Tibial artery (tissue), 4 donors: ENCODE results near the gene CYP2U1.

Source experiments
- DNase-seq, 2 donors: peaks; one replicate each; pipeline ENCODE4 v3.0.0-alpha.2; 2019
- H3K27ac ChIP-seq, 2 donors: fragments of 200-600 bp; sonication (generic) in 1 of 2; 1 replicate in 1 of 2; 2 replicates in 1 of 2; pipeline ENCODE4 v1.5.1; 2018 to 2019; ENCODE audit warnings: mild to moderate bottlenecking in 1 of 2
- H3K27me3 ChIP-seq, 2 donors: fragments of 200-600 bp; sonication (generic) in 1 of 2; one replicate each; pipeline versions ENCODE4 v1.5.1 to v1.6.0; 2016 to 2019
- H3K36me3 ChIP-seq, 3 donors: fragments of 200-600 bp; sonication (generic) in 2 of 3; one replicate each; pipeline ENCODE4 v1.5.1; 2016 to 2019; ENCODE audit warnings: mild to moderate bottlenecking in 2 of 3
- H3K4me1 ChIP-seq, 4 donors: fragments of 200-600 bp; sonication (generic) in 2 of 4; 1 replicate in 3 of 4; 2 replicates in 1 of 4; pipeline ENCODE4 v1.5.1; 2016 to 2019
- H3K4me3 ChIP-seq, 2 donors: fragments of 200-600 bp; sonication (generic) in 1 of 2; 1 replicate in 1 of 2; 2 replicates in 1 of 2; pipeline ENCODE4 v1.5.1; 2018 to 2019; ENCODE audit warnings: mild to moderate bottlenecking in 2 of 2
- H3K9me3 ChIP-seq, 3 donors: fragments of 200-600 bp; sonication (generic) in 1 of 3; one replicate each; pipeline ENCODE4 v1.5.1; 2016 to 2019
- CTCF ChIP-seq, 2 experiments: fragments of 200-600 bp in 1 of 2; fragments of 450-650 bp in 1 of 2; IDR thresholded peaks; one replicate each; pipeline ENCODE4 v1.5.1; 2017 to 2019; ENCODE audit warnings: antibody characterized with exemption in 2 of 2, mild to moderate bottlenecking in 1 of 2, moderate library complexity in 1 of 2
- intact Hi-C: fragments of 100-400 bp; cut with DNase I; formaldehyde crosslinking; loops from one replicate; pipeline ENCODE4 v1.15.0; 2023; ENCODE audit warnings: low total_unique reads

Gene CYP2U1

GRCh38 chr4:107997794-107998193, 66.4 kb downstream of the CYP2U1 start:
- intact Hi-C loops = no loop called here
- no peak overlapping the region for H3K4me3 ChIP-seq

GRCh38 chr4:107999932-108000539, 68.7 kb downstream of the CYP2U1 start:
- TF ChIP-seq CTCF (IDR thresholded peaks at IDR 0.05) = no peak
- Histone ChIP-seq H3K36me3 (peaks cover 0 to 3% (median 0%) of the 10 kb centered on the region in 3 donors), H3K9me3 (no peaks in the 10 kb centered on the region), H3K4me3 (no peak overlapping the region), H3K4me1 (peaks cover 0 to 97% (median 45%) of the 10 kb centered on the region in 4 donors), H3K27ac (peak overlapping the region; percentile 79 to 96), H3K27me3 (no peaks in the 10 kb centered on the region)
- intact Hi-C loops = no loop called here
- no peak for DNase-seq

More at GRCh38 chr4:107997794-107998193, 66.4 kb downstream of the CYP2U1 start:
- TF ChIP-seq CTCF (IDR thresholded peaks at IDR 0.05) = no peak
- peak overlapping the region; percentile 79 to 96 for H3K27ac ChIP-seq
- peaks cover 0 to 98% (median 51%) of the 10 kb centered on the region in 4 donors for H3K4me1 ChIP-seq
- H3K27me3 ChIP-seq = no peaks in the 10 kb centered on the region
- H3K36me3 ChIP-seq = peaks cover 0 to 3% (median 0%) of the 10 kb centered on the region in 3 donors
- no peak for DNase-seq
- no peaks in the 10 kb centered on the region for H3K9me3 ChIP-seq

- no peak for DNase-seq
- intact Hi-C loops = no loop called here
- H3K36me3 ChIP-seq = peaks cover 0 to 3% (median 0%) of the 10 kb centered on the region in 3 donors
- peak overlapping the region; percentile 12 to 22 for H3K27ac ChIP-seq
- TF ChIP-seq CTCF (IDR thresholded peaks at IDR 0.05) = no peak
- no peaks in the 10 kb centered on the region for H3K27me3 ChIP-seq
- no peaks in the 10 kb centered on the region for H3K9me3 ChIP-seq
- peaks cover 0 to 97% (median 44%) of the 10 kb centered on the region in 4 donors for H3K4me1 ChIP-seq
- no peak overlapping the region for H3K4me3 ChIP-seq
Measured at GRCh38 chr4:108001540-108002135, 70.3 kb downstream of the CYP2U1 start.
